GM12878 (cell line): ENCODE results near the gene MTRFR. TPM values are rescaled to one million over a fixed set of nuclear protein-coding genes. Genes with fewer than 3 reads are reported as not detected.

Experiments
- ATAC-seq: fragments of 200-7000 bp; cut with Tn5 transposase; 3 replicates; pipeline ENCODE4 v1.9.1; 2020; ENCODE audit warnings: mild to moderate bottlenecking, moderate library complexity
- BruUV-seq: library from RNA; stranded (reverse); fragments of 400-500 nt; replicated peaks from 2 replicates; lab custom pipeline; 2021; lab: Mats Ljungman, UMichigan
- CTCF ChIA-PET: fragments of 300-600 bp; sonication (Branson Sonifier 250); formaldehyde crosslinking; extraction: SDS; loops from one replicate; lab custom pipeline; 2021; ENCODE audit warnings: inconsistent platforms; lab: Yijun Ruan, JAX
- POLR2A ChIA-PET: fragments of 350-600 bp; formaldehyde crosslinking; extraction: SDS; loops from one replicate; lab custom pipeline; 2021; ENCODE audit warnings: inconsistent platforms; lab: Charles Lee
- RAD21 ChIA-PET: fragments of 300-600 bp; sonication (Branson Sonifier 250); formaldehyde crosslinking; loops from one replicate; lab custom pipeline; 2023; ENCODE audit warnings: antibody characterized with exemption; ENCODE audit not compliant: unreplicated experiment; lab: Charles Lee
- SMC1A ChIA-PET: fragments of 300-600 bp; sonication (Branson Sonifier 250); formaldehyde crosslinking; loops from one replicate; lab custom pipeline; 2023; ENCODE audit not compliant: unreplicated experiment, uncharacterized antibody; lab: Charles Lee
- DNase-seq: peaks from one replicate; pipeline ENCODE4 v3.0.0-alpha.2; 2011; ENCODE audit warnings: low read depth, low spot score
- FAIRE-seq: peaks from 3 replicates; lab custom pipeline; 2011; peaks lifted over from hg19 to GRCh38; lab: Jason Lieb, UNC
- H2AFZ ChIP-seq: 2 replicates; pipeline ENCODE4 v1.6.0; 2011; ENCODE audit warnings: low read depth, low read length, control low read depth; ENCODE audit not compliant: control insufficient read depth
- H3K27ac ChIP-seq: 2 replicates; pipeline ENCODE4 v1.5.1; 2011; ENCODE audit warnings: control low read depth; ENCODE audit not compliant: control insufficient read depth, insufficient read depth
- H3K27me3 ChIP-seq, 2 experiments: replicated peaks in 1 of 2; 2 replicates each; pipeline versions ENCODE4 v1.6.0 to v1.6.1; 2011; ENCODE audit warnings: low read length in 1 of 2; ENCODE audit not compliant: control insufficient read depth in 2 of 2, insufficient read depth in 2 of 2
- H3K36me3 ChIP-seq, 2 experiments: 2 replicates each; pipeline ENCODE4 v1.5.1; 2011; ENCODE audit warnings: low read length in 1 of 2; ENCODE audit not compliant: control insufficient read depth in 2 of 2, insufficient read depth in 2 of 2
- H3K4me1 ChIP-seq: 2 replicates; pipeline ENCODE4 v1.6.1; 2011; ENCODE audit warnings: mild to moderate bottlenecking, low read length, moderate library complexity, mixed read lengths; ENCODE audit not compliant: control insufficient read depth, insufficient read depth
- H3K4me2 ChIP-seq: 2 replicates; pipeline ENCODE4 v1.6.0; 2011; ENCODE audit warnings: control low read depth; ENCODE audit not compliant: control insufficient read depth, insufficient read depth
- H3K4me3 ChIP-seq: fragments of 200-600 bp; sonication (generic); 2 replicates; pipeline ENCODE4 v1.5.1; 2016
- H3K79me2 ChIP-seq: 2 replicates; pipeline ENCODE4 v1.6.0; 2011; ENCODE audit warnings: low read length; ENCODE audit not compliant: control insufficient read depth, insufficient read depth
- H3K9ac ChIP-seq: 2 replicates; pipeline ENCODE4 v1.8.0; 2011; ENCODE audit warnings: low read length, control low read depth, mixed read lengths; ENCODE audit not compliant: control insufficient read depth, insufficient read depth
- H3K9me3 ChIP-seq: replicated peaks from 3 replicates; pipeline ENCODE4 v1.5.1; 2011; ENCODE audit warnings: mild to moderate bottlenecking, low read length; ENCODE audit not compliant: control insufficient read depth, insufficient read depth
- H4K20me1 ChIP-seq: 2 replicates; pipeline ENCODE4 v1.6.0; 2011; ENCODE audit not compliant: control insufficient read depth, insufficient read depth
- ASH2L ChIP-seq: fragments of 300-600, 200-600 bp; sonication (generic); IDR thresholded peaks from 2 replicates; pipeline ENCODE4 v1.6.1; 2017; ENCODE audit warnings: low read depth, mild to moderate bottlenecking, borderline replicate concordance
- ATF7 ChIP-seq: fragments of 450-650 bp; IDR thresholded peaks from 2 replicates; pipeline ENCODE4 v1.6.1; 2016; ENCODE audit warnings: low read depth, mild to moderate bottlenecking
- CBX5 ChIP-seq: sonication (generic); IDR thresholded peaks from 2 replicates; pipeline ENCODE4 v1.6.1; 2016; ENCODE audit warnings: low read depth, moderate library complexity, mild to moderate bottlenecking, inconsistent platforms
- CHD1 ChIP-seq: IDR thresholded peaks from 2 replicates; pipeline ENCODE4 v1.6.1; 2012; ENCODE audit warnings: low read depth, low read length, improper control_type of control experiment
- CREB1 ChIP-seq: IDR thresholded peaks from 2 replicates; pipeline ENCODE4 v1.6.1; 2012; ENCODE audit warnings: low read depth, mild to moderate bottlenecking, inconsistent platforms
- EP300 ChIP-seq, 2 experiments: fragments of 150-350 bp in 1 of 2; IDR thresholded peaks; 2 replicates each; pipeline ENCODE4 v1.6.1; 2011 to 2012; ENCODE audit warnings: low read depth in 2 of 2, low read length in 2 of 2, borderline replicate concordance in 1 of 2, improper control_type of control experiment in 1 of 2, inconsistent platforms in 1 of 2; ENCODE audit not compliant: control insufficient read depth in 1 of 2
- FOXK2 ChIP-seq: fragments of 450-650 bp; IDR thresholded peaks from 2 replicates; pipeline ENCODE4 v1.6.1; 2017; ENCODE audit warnings: mild to moderate bottlenecking, moderate library complexity
- GATAD2B ChIP-seq: fragments of 450-650 bp; conservative IDR thresholded peaks from 2 replicates; pipeline ENCODE4 v1.6.1; 2017; ENCODE audit warnings: low read depth, mild to moderate bottlenecking, moderate library complexity
- IKZF2 ChIP-seq, 2 experiments: fragments of 450-650 bp; IDR thresholded peaks; 2 replicates each; pipeline ENCODE4 v1.6.1; 2017; ENCODE audit warnings: mild to moderate bottlenecking in 2 of 2, moderate library complexity in 2 of 2
- NFYA ChIP-seq: IDR thresholded peaks from 2 replicates; pipeline ENCODE4 v1.6.1; 2011; ENCODE audit warnings: low read depth, mild to moderate bottlenecking, low read length, improper control_type of control experiment, borderline replicate concordance
- NR2C2 ChIP-seq: IDR thresholded peaks from 2 replicates; pipeline ENCODE4 v1.6.1; 2011; ENCODE audit warnings: borderline replicate concordance, low read depth; ENCODE audit not compliant: control insufficient read depth, insufficient read length
- POU2F2 ChIP-seq: IDR thresholded peaks from 3 replicates; pipeline ENCODE4 v1.6.1; 2011; ENCODE audit warnings: low read depth, mild to moderate bottlenecking, low read length, borderline replicate concordance
- TARDBP ChIP-seq: IDR thresholded peaks from 2 replicates; pipeline ENCODE4 v1.6.1; 2016; ENCODE audit warnings: borderline replicate concordance
- TCF3 ChIP-seq: IDR thresholded peaks from 2 replicates; pipeline ENCODE4 v1.6.1; 2012; ENCODE audit warnings: low read depth, mild to moderate bottlenecking, low read length, borderline replicate concordance; ENCODE audit not compliant: insufficient read depth
- ZNF24 ChIP-seq: fragments of 450-650 bp; IDR thresholded peaks from 2 replicates; pipeline ENCODE4 v1.6.1; 2017; ENCODE audit warnings: antibody characterized with exemption, mild to moderate bottlenecking
- ZZZ3 ChIP-seq: IDR thresholded peaks from 2 replicates; pipeline ENCODE4 v1.6.1; 2011; ENCODE audit warnings: low read depth; ENCODE audit not compliant: control insufficient read depth, insufficient read length
- WGBS: methylation state at CpG from one replicate; pipeline ENCODE4 v1.1.6; 2016; ENCODE audit warnings: low lambda C conversion rate; ENCODE audit not compliant: insufficient replicate concordance, insufficient coverage; ENCODE audit errors: missing lambda C conversion rate; 5-methylcytosine and 5-hydroxymethylcytosine counted together
- in situ Hi-C: fragments of 300-500 bp; cut with MboI; formaldehyde crosslinking; loops from 9 replicates; pipeline ENCODE4 v1.14.3; 2018; ENCODE audit warnings: mixed read lengths
- intact Hi-C: fragments of 100-400 bp; cut with micrococcal nuclease; formaldehyde crosslinking; loops from one replicate; pipeline ENCODE4 v1.14.2; 2022; ENCODE audit not compliant: unreplicated experiment
- polyA plus RNA-seq, 11 experiments: library from polyadenylated mRNA; depleted of rRNA in 4 of 11; unstranded in 6 of 11; stranded (reverse) in 5 of 11; fragments of >200 nt; fragmentation: Nextera tagmentation in 4 of 11; fragmentation: Illumina TruSeq in 1 of 11; extraction: Ambion mirVana in 4 of 11; extraction: Trizol in 1 of 11; gene quantifications; 1 replicate in 1 of 11; 2 replicates in 10 of 11; pipeline versions ENCODE4 v1.2.1 to v1.2.3, GENCODE V29; 2011 to 2016; ENCODE audit warnings: inconsistent platforms in 2 of 11, missing spikeins in 2 of 11, low read depth in 1 of 11
- total RNA-seq, 4 experiments: library from RNA; depleted of rRNA in 3 of 4; stranded (reverse); fragments of >200 nt in 3 of 4; fragmentation: Illumina TruSeq in 1 of 4; extraction: Trizol in 1 of 4; gene quantifications; 2 replicates each; pipeline versions ENCODE4 v1.2.1 to v1.2.3, GENCODE V29; 2013 to 2021
- TF ChIP-seq, protein P1 (sequence below): IDR thresholded peaks from 2 replicates; pipeline ENCODE4 v1.6.1; 2012; ENCODE audit warnings: low read depth, low read length, improper control_type of control experiment
- TF ChIP-seq, protein P2 (sequence below): fragments of 450-650 bp; conservative IDR thresholded peaks from 2 replicates; pipeline ENCODE4 v1.6.1; 2017; ENCODE audit warnings: mild to moderate bottlenecking, moderate library complexity
- TF ChIP-seq, protein P3 (sequence below): fragments of 450-650 bp; IDR thresholded peaks from 2 replicates; pipeline ENCODE4 v1.6.1; 2017; ENCODE audit warnings: mild to moderate bottlenecking

The MTRFR gene
- total and polyA plus RNA-seq, 10 of the 15 experiments (the other 5 are each of a cell fraction or from before 2014, with no cell fraction given): 12.2 to 33.4 (median 24.8) TPM

DNA sequence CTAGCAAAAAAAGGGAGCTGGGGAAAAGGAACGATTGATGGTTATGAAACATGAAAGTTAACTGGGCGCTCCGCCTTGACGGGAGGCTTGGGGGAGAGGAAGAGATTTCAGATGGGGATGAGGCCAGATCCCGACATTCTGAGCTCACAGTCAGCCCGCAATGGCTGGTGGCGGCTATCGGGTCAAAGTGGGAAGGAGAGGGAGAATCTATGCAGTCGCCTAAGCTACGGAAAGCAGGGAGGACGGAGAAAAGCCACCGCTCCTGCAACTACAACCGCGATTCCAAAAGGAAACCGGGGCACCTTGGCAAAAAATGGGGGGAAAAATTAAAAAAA is 797 bp upstream of the MTRFR start:
- no peak for DNase-seq
- no peaks in the 10 kb centered on the region for H4K20me1 ChIP-seq
- no peak for FAIRE-seq
- H3K4me3 ChIP-seq: peak overlapping the region; percentile 95
- H2AFZ ChIP-seq: peak overlapping the region; percentile 89
- 0% methylated on average over 15 of the region's 15 CpGs for WGBS
- no peaks in the 10 kb centered on the region for H3K9me3 ChIP-seq
- in situ Hi-C loops (loop anchor here (5.0 to 25.0 kb wide), 2 partner anchors 255 to 370 kb away; partner anchors contain the start of gene OGFOD2), intact Hi-C loops (loop anchor here (2.0 to 10.0 kb wide), 3 partner anchors 132 to 1430 kb away; partner anchors contain the start of genes SBNO1 and SETD1B)
- no peak overlapping the region for H3K4me2 ChIP-seq
- ChIA-PET SMC1A (interaction anchor here (0.8 to 3.3 kb wide), 11 partner anchors 10 to 370 kb away, joined by 3 to 12 read pairs (median 4); partner anchors contain the start of genes DDX55, KMT5A and SBNO1), POLR2A (interaction anchor here (0.5 to 3.4 kb wide), 25 partner anchors 9 to 1690 kb away, joined by 3 to 23 read pairs (median 4); partner anchors contain the start of genes ARL6IP4, ATP6V0A2, KMT5A and OGFOD2), RAD21 (interaction anchor here (0.6 to 2.5 kb wide), 10 partner anchors 9 to 480 kb away, joined by 3 to 15 read pairs (median 4); partner anchors contain the start of genes ATP6V0A2, KMT5A and OGFOD2), CTCF (interaction anchor here (0.6 to 2.1 kb wide), 9 partner anchors 8 to 1340 kb away, joined by 3 to 11 read pairs (median 5); partner anchors contain the start of gene OGFOD2)
- peaks cover 82% of the 10 kb centered on the region for H3K79me2 ChIP-seq
- peaks cover 18% of the 10 kb centered on the region for H3K4me1 ChIP-seq
- no peaks in the 10 kb centered on the region for H3K36me3 ChIP-seq
- peak overlapping the region; percentile 73 for H3K9ac ChIP-seq
- no peak for ATAC-seq
- BruUV-seq: no TSS peak
- no peaks in the 10 kb centered on the region for H3K27me3 ChIP-seq
- H3K27ac ChIP-seq: peak overlapping the region; percentile 84
- TF ChIP-seq IKZF2 (IDR thresholded peaks at IDR 0.05) (peak; percentile 82 to 83), POU2F2 (no peak), CREB1 (no peak), ASH2L (peak; percentile 85; the same call in 1 of the 2 replicates), EP300 (IDR thresholded peaks at IDR 0.05; ENCODE audit: borderline replicate concordance in 1 of 2, control insufficient read depth in 1 of 2, low read depth in 2 of 2, low read length in 2 of 2) (no peak), FOXK2 (no peak), NFYA (no peak), ATF7 (no peak), NR2C2 (no peak), GATAD2B (no peak), TCF3 (no peak), ZNF24 (no peak), CBX5 (no peak), ZZZ3 (no peak), TARDBP (no peak), CHD1 (no peak)
- TF ChIP-seq, protein P1, sequence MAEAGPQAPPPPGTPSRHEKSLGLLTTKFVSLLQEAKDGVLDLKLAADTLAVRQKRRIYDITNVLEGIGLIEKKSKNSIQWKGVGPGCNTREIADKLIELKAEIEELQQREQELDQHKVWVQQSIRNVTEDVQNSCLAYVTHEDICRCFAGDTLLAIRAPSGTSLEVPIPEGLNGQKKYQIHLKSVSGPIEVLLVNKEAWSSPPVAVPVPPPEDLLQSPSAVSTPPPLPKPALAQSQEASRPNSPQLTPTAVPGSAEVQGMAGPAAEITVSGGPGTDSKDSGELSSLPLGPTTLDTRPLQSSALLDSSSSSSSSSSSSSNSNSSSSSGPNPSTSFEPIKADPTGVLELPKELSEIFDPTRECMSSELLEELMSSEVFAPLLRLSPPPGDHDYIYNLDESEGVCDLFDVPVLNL: no peak
- TF ChIP-seq, protein P2, sequence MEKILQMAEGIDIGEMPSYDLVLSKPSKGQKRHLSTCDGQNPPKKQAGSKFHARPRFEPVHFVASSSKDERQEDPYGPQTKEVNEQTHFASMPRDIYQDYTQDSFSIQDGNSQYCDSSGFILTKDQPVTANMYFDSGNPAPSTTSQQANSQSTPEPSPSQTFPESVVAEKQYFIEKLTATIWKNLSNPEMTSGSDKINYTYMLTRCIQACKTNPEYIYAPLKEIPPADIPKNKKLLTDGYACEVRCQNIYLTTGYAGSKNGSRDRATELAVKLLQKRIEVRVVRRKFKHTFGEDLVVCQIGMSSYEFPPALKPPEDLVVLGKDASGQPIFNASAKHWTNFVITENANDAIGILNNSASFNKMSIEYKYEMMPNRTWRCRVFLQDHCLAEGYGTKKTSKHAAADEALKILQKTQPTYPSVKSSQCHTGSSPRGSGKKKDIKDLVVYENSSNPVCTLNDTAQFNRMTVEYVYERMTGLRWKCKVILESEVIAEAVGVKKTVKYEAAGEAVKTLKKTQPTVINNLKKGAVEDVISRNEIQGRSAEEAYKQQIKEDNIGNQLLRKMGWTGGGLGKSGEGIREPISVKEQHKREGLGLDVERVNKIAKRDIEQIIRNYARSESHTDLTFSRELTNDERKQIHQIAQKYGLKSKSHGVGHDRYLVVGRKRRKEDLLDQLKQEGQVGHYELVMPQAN: no peak
- TF ChIP-seq, protein P3, sequence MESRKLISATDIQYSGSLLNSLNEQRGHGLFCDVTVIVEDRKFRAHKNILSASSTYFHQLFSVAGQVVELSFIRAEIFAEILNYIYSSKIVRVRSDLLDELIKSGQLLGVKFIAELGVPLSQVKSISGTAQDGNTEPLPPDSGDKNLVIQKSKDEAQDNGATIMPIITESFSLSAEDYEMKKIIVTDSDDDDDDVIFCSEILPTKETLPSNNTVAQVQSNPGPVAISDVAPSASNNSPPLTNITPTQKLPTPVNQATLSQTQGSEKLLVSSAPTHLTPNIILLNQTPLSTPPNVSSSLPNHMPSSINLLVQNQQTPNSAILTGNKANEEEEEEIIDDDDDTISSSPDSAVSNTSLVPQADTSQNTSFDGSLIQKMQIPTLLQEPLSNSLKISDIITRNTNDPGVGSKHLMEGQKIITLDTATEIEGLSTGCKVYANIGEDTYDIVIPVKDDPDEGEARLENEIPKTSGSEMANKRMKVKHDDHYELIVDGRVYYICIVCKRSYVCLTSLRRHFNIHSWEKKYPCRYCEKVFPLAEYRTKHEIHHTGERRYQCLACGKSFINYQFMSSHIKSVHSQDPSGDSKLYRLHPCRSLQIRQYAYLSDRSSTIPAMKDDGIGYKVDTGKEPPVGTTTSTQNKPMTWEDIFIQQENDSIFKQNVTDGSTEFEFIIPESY: no peak
